Adrenal gland (tissue), 12 donors: ENCODE results near the gene SPAAR. TPM values are rescaled to one million over a fixed set of nuclear protein-coding genes. Genes with fewer than 3 reads are reported as not detected.
A peak's percentile ranks its signal among the peaks of the same experiment; 100 is the strongest.

Experiments used
- DNase-seq, 7 donors: peaks; one replicate each; pipeline ENCODE4 v3.0.0-alpha.2; 2019 to 2020
- H3K27ac ChIP-seq, 5 donors: fragments of 200-600 bp; sonication (generic) in 4 of 5; 1 replicate in 3 of 5; 2 replicates in 2 of 5; pipeline versions ENCODE4 v1.5.1 to v1.8.0; 2016 to 2020; ENCODE audit warnings: mild to moderate bottlenecking in 1 of 5
- H3K27me3 ChIP-seq: fragments of 200-600 bp; 2 replicates; pipeline ENCODE4 v1.8.0; 2021
- H3K36me3 ChIP-seq, 2 donors: fragments of 200-600 bp; replicated peaks in 1 of 2; 1 replicate in 1 of 2; 2 replicates in 1 of 2; pipeline versions ENCODE4 v1.5.1 to v1.8.0; 2018 to 2022
- H3K4me1 ChIP-seq, 2 donors: fragments of 200-600 bp; replicated peaks in 1 of 2; 1 replicate in 1 of 2; 2 replicates in 1 of 2; pipeline versions ENCODE4 v1.5.1 to v1.8.0; 2018 to 2021
- H3K4me3 ChIP-seq, 4 donors: fragments of 200-600 bp; sonication (generic) in 3 of 4; one replicate each; pipeline ENCODE4 v1.5.1; 2016 to 2018
- H3K9me3 ChIP-seq, 3 donors: fragments of 200-600 bp; sonication (generic) in 1 of 3; replicated peaks in 1 of 3; 1 replicate in 2 of 3; 2 replicates in 1 of 3; pipeline versions ENCODE4 v1.5.1 to v1.8.0; 2016 to 2021
- CTCF ChIP-seq, 6 experiments: fragments of 450-650 bp in 4 of 6; fragments of 200-600 bp in 2 of 6; sonication (generic) in 1 of 6; IDR thresholded peaks; 1 replicate in 5 of 6; 2 replicates in 1 of 6; pipeline versions ENCODE4 v1.5.1 to v1.8.0; 2016 to 2021; ENCODE audit warnings: antibody characterized with exemption in 6 of 6, mild to moderate bottlenecking in 2 of 6, moderate library complexity in 1 of 6
- POLR2A ChIP-seq, 2 donors: fragments of 450-650 bp; IDR thresholded peaks; one replicate each; pipeline ENCODE4 v1.6.1; 2017; ENCODE audit warnings: antibody characterized with exemption in 2 of 2, mild to moderate bottlenecking in 2 of 2, moderate library complexity in 1 of 2
- WGBS, 4 donors: extraction: QIAGEN DNeasy Blood & Tissue Kit in 2 of 4; methylation state at CpG; one replicate each; pipeline versions ENCODE4 v1.1.5 to v1.1.7; 2013 to 2017; 5-methylcytosine and 5-hydroxymethylcytosine counted together
- intact Hi-C, 2 donors: fragments of 100-400 bp; cut with DNase I; formaldehyde crosslinking; loops; one replicate each; pipeline versions ENCODE4 v1.14.1 to v1.15.0; 2022 to 2023
- polyA plus RNA-seq, 3 donors: library from polyadenylated mRNA; stranded (reverse); fragments of 200-250 nt in 2 of 3; fragments of 350-450 nt in 1 of 3; fragmentation: Illumina TruSeq in 1 of 3; extraction: RNeasy Lipid Tissue Mini Kit (QIAGEN cat#74804) in 1 of 3; gene quantifications; one replicate each; pipeline ENCODE4 v1.2.3, GENCODE V29; 2013 to 2014
- total RNA-seq, 9 donors: library from RNA; depleted of rRNA in 4 of 9; stranded (reverse); fragments of >200 nt in 4 of 9; fragments of 120-200 nt in 1 of 9; fragmentation: NEBNext Ultra II Directional in 1 of 9; extraction: Animal tissue kit (Norgen Biotek cat#: 25700) in 1 of 9; gene quantifications; one replicate each; pipeline versions ENCODE4 v1.1.0 to v1.2.4, GENCODE V29; 2013 to 2023
- donor health status: healthy with polysubstance abuse.
- donor health status: Bipolar disorder and iron deficiency.
- donor health status: DM: yes; HTN: yes; CAD: no.
- donor health status: DM: no; HTN: no; CAD: no.
- donor health status: DM: no; HTN: no; CAD: no.
- donor health status: DM: yes; HTN: yes; CAD: no.

Gene SPAAR
- total and polyA plus RNA-seq, 12 donors, result 0.54 to 3.6 (median 2.3) TPM

GRCh38 chr9:35954942-35955546, 45.8 kb downstream of the SPAAR start:
- Histone ChIP-seq H3K27me3 (no peaks in the 10 kb centered on the region), H3K4me1 (no peaks in the 10 kb centered on the region), H3K27ac (no peak overlapping the region), H3K36me3 (no peaks in the 10 kb centered on the region), H3K4me3 (no peak overlapping the region), H3K9me3 (no peaks in the 10 kb centered on the region)
- TF ChIP-seq POLR2A (IDR thresholded peaks at IDR 0.05) (no peak), CTCF (IDR thresholded peaks at IDR 0.05) (peak; percentile 76 to 87 (median 79))
- 3 to 9% (median 7%) methylated on average over 6 of the region's 6 CpGs for WGBS, 4 donors
- intact Hi-C loops, result loop anchor here in 1 of 2 donors (5.0 kb wide), 1 partner anchor 62 kb away; no protein-coding TSS in a partner anchor
- DNase-seq, result peak; percentile 43 to 85 (median 66)

DNA sequence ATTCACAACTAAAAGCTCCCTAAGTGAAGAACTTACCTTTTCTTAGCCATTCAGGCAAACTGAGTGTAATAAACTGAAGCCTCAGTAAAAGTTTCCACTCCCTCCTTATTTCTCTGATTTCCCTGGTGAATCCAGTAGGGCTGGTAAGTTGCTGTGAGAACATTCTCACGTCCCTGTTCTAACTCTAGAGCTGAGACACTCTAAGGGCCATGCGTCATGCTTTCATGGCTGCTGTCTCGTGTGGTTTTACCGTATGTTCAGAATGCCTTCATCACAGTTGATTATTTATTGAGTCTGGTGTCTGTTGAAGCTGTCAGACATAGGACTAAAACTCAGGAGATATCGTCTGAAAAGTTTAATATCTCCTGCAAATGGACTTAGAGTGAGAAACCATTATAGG, 47.4 kb downstream of the SPAAR start:
- TF ChIP-seq CTCF (IDR thresholded peaks at IDR 0.05) (no peak), POLR2A (IDR thresholded peaks at IDR 0.05) (no peak)
- H3K27me3 ChIP-seq, result peaks cover 3% of the 10 kb centered on the region
- no peaks in the 10 kb centered on the region for H3K36me3 ChIP-seq
- no peak for DNase-seq
- 69 to 81% (median 74%) methylated on average over 5 of the region's 5 CpGs for WGBS, 4 donors
- H3K4me3 ChIP-seq, result no peak overlapping the region
- H3K4me1 ChIP-seq, result no peaks in the 10 kb centered on the region
- H3K27ac ChIP-seq, result no peak overlapping the region
- intact Hi-C loops, result loop anchor here in 1 of 2 donors (5.0 kb wide), 1 partner anchor 61 kb away; no protein-coding TSS in a partner anchor
- H3K9me3 ChIP-seq, result no peaks in the 10 kb centered on the region

- H3K27ac ChIP-seq, result no peak within 1 kb of the TSS
- no peak for TF ChIP-seq POLR2A (IDR thresholded peaks at IDR 0.05)
- TF ChIP-seq CTCF (IDR thresholded peaks at IDR 0.05), result no peak
- no peaks in the 10 kb centered on the region for H3K4me1 ChIP-seq
- 77 to 83% (median 80%) methylated on average over 5 of the region's 5 CpGs for WGBS, 4 donors
- intact Hi-C loops, result loop anchor here in 1 of 2 donors (5.0 kb wide), 1 partner anchor 59 kb away; no protein-coding TSS in a partner anchor
- no peaks in the 10 kb centered on the region for H3K9me3 ChIP-seq
- H3K36me3 ChIP-seq, result no peaks in the 10 kb centered on the region
- peaks cover 3% of the 10 kb centered on the region for H3K27me3 ChIP-seq
- H3K4me3 ChIP-seq, result no peak within 1 kb of the TSS
- no peak for DNase-seq
Observed at GRCh38 chr9:35958104-35958837, 49.0 kb downstream of the SPAAR start, which contains the start of gene OR2S2. Gene OR2S2, minus strand, starts transcription at chr9:35958154. Its CDS starts 56 bp downstream, at chr9:35958098.

GRCh38 chr9:35960039-35960655, 50.9 kb downstream of the SPAAR start:
- intact Hi-C loops, result no loop called here
- Histone ChIP-seq H3K4me1 (no peaks in the 10 kb centered on the region), H3K27me3 (peaks cover 3% of the 10 kb centered on the region), H3K27ac (no peak overlapping the region), H3K9me3 (no peaks in the 10 kb centered on the region), H3K36me3 (no peaks in the 10 kb centered on the region), H3K4me3 (no peak overlapping the region)
- no peak for TF ChIP-seq POLR2A (IDR thresholded peaks at IDR 0.05)
- TF ChIP-seq CTCF (IDR thresholded peaks at IDR 0.05), result no peak
- WGBS, 4 donors, result 54 to 69% (median 63%) methylated on average over 3 of the region's 3 CpGs
- no peak for DNase-seq
